ENCODE data around the gene SERPINA4. TPM values are rescaled to one million over a fixed set of nuclear protein-coding genes. Genes with fewer than 3 reads are reported as not detected.

SERPINA4 gene
- total and polyA plus RNA-seq, 2 of the 8 experiments (the other 6 are each of a cell fraction or from before 2014, with no cell fraction given) = not detected

DNA sequence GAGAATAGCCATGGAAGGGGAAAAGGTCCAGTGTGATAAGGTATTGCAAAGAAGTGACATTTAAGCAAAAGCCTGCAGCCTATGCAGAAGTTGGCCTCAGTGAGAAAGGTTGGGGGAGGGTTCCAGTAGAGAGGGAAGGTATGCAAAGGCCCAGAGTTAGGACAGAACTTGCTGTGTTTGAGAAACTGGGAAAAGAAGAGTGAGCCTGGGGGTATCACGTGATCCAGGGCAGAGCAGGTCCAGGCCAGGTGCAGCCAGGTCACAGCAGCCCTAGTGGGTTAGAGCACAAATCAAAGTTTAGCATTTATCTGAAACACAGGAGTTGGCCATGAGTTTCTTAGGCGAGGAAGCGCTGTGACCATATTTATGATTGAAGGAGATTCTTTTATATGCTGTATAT lies 21.6 kb downstream of the SERPINA4 start:
- no peak overlapping the region for H2BK15ac ChIP-seq (ENCODE audit: low read length)
- DNase-seq (ENCODE audit: low read depth in 1 of 2, low spot score in 2 of 2) (no peak), FAIRE-seq (no peak)
- no peak overlapping the region for H3K23ac ChIP-seq (ENCODE audit: insufficient read length)
- CTCF ChIA-PET (ENCODE audit: partially characterized antibody) = interaction anchor here (0.6 to 1.5 kb wide), 4 partner anchors 14 to 201 kb away, joined by 3 to 4 read pairs (median 4); no protein-coding TSS in a partner anchor
- H2AFZ ChIP-seq (ENCODE audit: low read length) = no peak overlapping the region
- no peaks in the 10 kb centered on the region for H3K79me2 ChIP-seq (ENCODE audit: control insufficient read depth in 1 of 2, insufficient read depth in 2 of 2, low read length in 2 of 2)
- no peak overlapping the region for H3K27ac ChIP-seq (ENCODE audit: low read depth, low read length)
- no peak overlapping the region for H2BK120ac ChIP-seq (replicated peaks; ENCODE audit: low read depth, low read length)
- H3K9me3 ChIP-seq (ENCODE audit: insufficient read depth in 2 of 2, low read depth in 1 of 2, low read length in 1 of 2) = peaks cover 7 to 8% of the 10 kb centered on the region in 2 experiments; a peak in 2 of 4 replicates
- H2BK12ac ChIP-seq (ENCODE audit: low read depth, low read length) = no peak overlapping the region
- no peaks in the 10 kb centered on the region for H4K20me1 ChIP-seq (replicated peaks in 1 of 2; ENCODE audit: control insufficient read depth in 1 of 2, insufficient read depth in 2 of 2, low read length in 2 of 2)
- no peak overlapping the region for H2AK5ac ChIP-seq (ENCODE audit: low read depth, low read length)
- no peak overlapping the region for H3K4me2 ChIP-seq (ENCODE audit: insufficient read depth in 1 of 2, low read depth in 2 of 2, low read length in 2 of 2)
- H4K8ac ChIP-seq (ENCODE audit: extremely low read depth, insufficient read depth, low read length) = no peak overlapping the region
- no peaks in the 10 kb centered on the region for H3K36me3 ChIP-seq (ENCODE audit: control insufficient read depth in 2 of 4, insufficient read depth in 4 of 4, low read length in 3 of 4)
- no peak overlapping the region for H3K14ac ChIP-seq (ENCODE audit: insufficient read length)
- no peak overlapping the region for H2BK20ac ChIP-seq (ENCODE audit: low read length)
- H3K4me1 ChIP-seq (replicated peaks in 1 of 4; ENCODE audit: control insufficient read depth in 3 of 4, insufficient read depth in 4 of 4, low read length in 3 of 4) = peaks cover 0 to 4% (median 1%) of the 10 kb centered on the region in 4 experiments; a peak in 1 of 7 replicates
- 86% methylated on average over 3 of the region's 3 CpGs; no CpG with 5 or more reads in 1 of the 2 experiments for WGBS, 2 experiments (ENCODE audit: extremely low coverage in 1 of 2, insufficient coverage in 1 of 2, insufficient read length in 1 of 2, insufficient replicate concordance in 2 of 2, low coverage in 1 of 2, low lambda C conversion rate in 2 of 2, missing lambda C conversion rate in 1 of 2)
- H3K4ac ChIP-seq (replicated peaks; ENCODE audit: insufficient read length, low read depth, low read length) = no peak overlapping the region
- no peak overlapping the region for H3K9ac ChIP-seq (replicated peaks in 1 of 4; ENCODE audit: extremely low read depth in 1 of 4, low read depth in 3 of 4, low read length in 3 of 4)
- POLR2A ChIA-PET (ENCODE audit: partially characterized antibody) = no interaction called here
- H3K18ac ChIP-seq (ENCODE audit: extremely low read depth, low read length) = no peak overlapping the region
- no peak overlapping the region for H2BK5ac ChIP-seq (ENCODE audit: low read depth, low read length)
- H3K79me1 ChIP-seq (ENCODE audit: low read depth, low read length) = no peaks in the 10 kb centered on the region
- peaks cover 0 to 2% (median 0%) of the 10 kb centered on the region in 4 experiments; a peak in 2 of 7 replicates for H3K27me3 ChIP-seq (replicated peaks in 1 of 4; ENCODE audit: control insufficient read depth in 3 of 4, extremely low read depth in 1 of 4, insufficient read depth in 3 of 4, low read length in 3 of 4)
- no peaks in the 10 kb centered on the region for H3K23me2 ChIP-seq (ENCODE audit: low read depth, low read length)
- H3K4me3 ChIP-seq (ENCODE audit: extremely low read depth in 1 of 4, insufficient read depth in 2 of 4, low read depth in 3 of 4, low read length in 4 of 4) = no peak overlapping the region
- no peak overlapping the region for H4K91ac ChIP-seq (replicated peaks; ENCODE audit: insufficient read length, low read length)
- H4K5ac ChIP-seq (ENCODE audit: insufficient read length, low read depth, low read length) = no peak overlapping the region
- H3K56ac ChIP-seq (replicated peaks; ENCODE audit: insufficient read length, low read depth, low read length) = no peak overlapping the region
- TF ChIP-seq PHF8 (conservative IDR thresholded peaks at IDR 0.05; ENCODE audit: low read depth, low read length) = no peak
- TF ChIP-seq POLR2AphosphoS5 (IDR thresholded peaks at IDR 0.05; ENCODE audit: low read depth, low read length) = no peak
- no peak for TF ChIP-seq CHD1 (IDR thresholded peaks at IDR 0.05; ENCODE audit: low read depth, low read length)
- TF ChIP-seq JUN (IDR thresholded peaks at IDR 0.05; ENCODE audit: low read depth, low read length) = no peak
- no peak for TF ChIP-seq TCF12 (IDR thresholded peaks at IDR 0.05; ENCODE audit: low read depth, low read length)
- TF ChIP-seq, protein P1, sequence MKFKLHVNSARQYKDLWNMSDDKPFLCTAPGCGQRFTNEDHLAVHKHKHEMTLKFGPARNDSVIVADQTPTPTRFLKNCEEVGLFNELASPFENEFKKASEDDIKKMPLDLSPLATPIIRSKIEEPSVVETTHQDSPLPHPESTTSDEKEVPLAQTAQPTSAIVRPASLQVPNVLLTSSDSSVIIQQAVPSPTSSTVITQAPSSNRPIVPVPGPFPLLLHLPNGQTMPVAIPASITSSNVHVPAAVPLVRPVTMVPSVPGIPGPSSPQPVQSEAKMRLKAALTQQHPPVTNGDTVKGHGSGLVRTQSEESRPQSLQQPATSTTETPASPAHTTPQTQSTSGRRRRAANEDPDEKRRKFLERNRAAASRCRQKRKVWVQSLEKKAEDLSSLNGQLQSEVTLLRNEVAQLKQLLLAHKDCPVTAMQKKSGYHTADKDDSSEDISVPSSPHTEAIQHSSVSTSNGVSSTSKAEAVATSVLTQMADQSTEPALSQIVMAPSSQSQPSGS (IDR thresholded peaks at IDR 0.05; ENCODE audit: low read length) = no peak
- no peak for TF ChIP-seq POLR2A (IDR thresholded peaks at IDR 0.05; ENCODE audit: control extremely low read depth in 1 of 2, low read depth in 2 of 2, low read length in 2 of 2)
- TF ChIP-seq ASH2L (IDR thresholded peaks at IDR 0.05; ENCODE audit: low read length) = no peak
- TF ChIP-seq EGR1 (IDR thresholded peaks at IDR 0.05; ENCODE audit: borderline replicate concordance, low read depth, low read length) = no peak
- no peak for TF ChIP-seq KDM4A (IDR thresholded peaks at IDR 0.05; ENCODE audit: low read depth, low read length, severe bottlenecking)
- TF ChIP-seq RAD21 (IDR thresholded peaks at IDR 0.05 in 1 of 2, conservative IDR thresholded peaks at IDR 0.05 in 1 of 2; ENCODE audit: low read depth in 2 of 2, low read length in 2 of 2) = no peak
- no peak for TF ChIP-seq SRF (IDR thresholded peaks at IDR 0.05; ENCODE audit: low read depth, low read length)
- TF ChIP-seq, protein P2, sequence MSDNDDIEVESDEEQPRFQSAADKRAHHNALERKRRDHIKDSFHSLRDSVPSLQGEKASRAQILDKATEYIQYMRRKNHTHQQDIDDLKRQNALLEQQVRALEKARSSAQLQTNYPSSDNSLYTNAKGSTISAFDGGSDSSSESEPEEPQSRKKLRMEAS (IDR thresholded peaks at IDR 0.05) = no peak

All from H1 (cell line).